Chondrocyte (in vitro differentiated cells): ENCODE measurements around the gene PLEKHG1. TPM values are rescaled to one million over a fixed set of nuclear protein-coding genes. Genes with fewer than 3 reads are reported as not detected.

ENCODE experiments used
- DNase-seq: peaks from one replicate; pipeline ENCODE4 v3.0.0; 2021; ENCODE audit warnings: mixed read lengths, low spot score
- H3K27ac Mint-ChIP-seq: one replicate; pipeline ENCODE4 v1.8.0; 2021; ENCODE audit warnings: mild to moderate bottlenecking, moderate library complexity, mixed read lengths; ENCODE audit not compliant: unreplicated experiment
- H3K27me3 Mint-ChIP-seq: 2 replicates; pipeline ENCODE4 v1.8.0; 2021; ENCODE audit warnings: low read depth, mixed read lengths
- H3K36me3 Mint-ChIP-seq: 2 replicates; pipeline ENCODE4 v1.8.0; 2021; ENCODE audit warnings: low read depth, mixed read lengths
- H3K4me1 Mint-ChIP-seq: 2 replicates; pipeline ENCODE4 v1.8.0; 2021; ENCODE audit warnings: low read depth, mild to moderate bottlenecking, mixed read lengths
- H3K4me3 Mint-ChIP-seq: one replicate; pipeline ENCODE4 v1.8.0; 2021; ENCODE audit warnings: mild to moderate bottlenecking, moderate library complexity, mixed read lengths; ENCODE audit not compliant: unreplicated experiment
- H3K9me3 Mint-ChIP-seq: 2 replicates; pipeline ENCODE4 v1.8.0; 2021; ENCODE audit warnings: low read depth, mixed read lengths
- total RNA-seq: library from RNA; stranded (reverse); gene quantifications from 3 replicates; pipeline ENCODE4 v1.2.1, GENCODE V29; 2021
- TF ChIP-seq, protein P1 (sequence below): fragments of 200-600 bp; sonication (generic); IDR thresholded peaks from 2 replicates; pipeline ENCODE4 v1.5.0; 2021; ENCODE audit warnings: antibody characterized with exemption, mild to moderate bottlenecking, moderate library complexity

PLEKHG1 gene
- total RNA-seq, 1 donor from 2014 or later = 1.8 TPM

DNA sequence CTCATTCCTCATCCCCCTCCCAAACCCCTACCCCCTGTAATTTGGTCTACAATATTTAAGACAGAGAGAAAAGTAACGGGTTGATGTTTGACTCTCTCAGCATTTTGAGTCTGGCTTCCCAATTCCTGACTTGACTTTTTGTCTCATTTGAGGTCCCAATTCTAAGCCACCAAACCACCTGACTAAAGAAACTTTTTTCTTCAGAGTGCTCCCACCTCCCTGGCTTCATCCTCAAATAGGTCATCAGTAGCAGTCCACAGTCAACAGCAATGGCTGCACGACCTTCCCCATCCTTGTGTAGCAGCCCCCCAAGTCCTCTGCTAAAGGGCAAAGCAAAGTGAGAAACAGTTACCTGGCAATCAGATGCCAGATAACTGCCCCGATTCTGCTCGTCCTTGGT is 1.8 kb downstream of the PLEKHG1 start:
- Mint-ChIP-seq H3K4me1 (peaks cover 15% of the 10 kb centered on the region), H3K4me3 (no peak overlapping the region), H3K27ac (no peak overlapping the region), H3K9me3 (no peaks in the 10 kb centered on the region), H3K27me3 (peaks cover 18% of the 10 kb centered on the region), H3K36me3 (no peaks in the 10 kb centered on the region)
- DNase-seq = no peak
- TF ChIP-seq, protein P1, sequence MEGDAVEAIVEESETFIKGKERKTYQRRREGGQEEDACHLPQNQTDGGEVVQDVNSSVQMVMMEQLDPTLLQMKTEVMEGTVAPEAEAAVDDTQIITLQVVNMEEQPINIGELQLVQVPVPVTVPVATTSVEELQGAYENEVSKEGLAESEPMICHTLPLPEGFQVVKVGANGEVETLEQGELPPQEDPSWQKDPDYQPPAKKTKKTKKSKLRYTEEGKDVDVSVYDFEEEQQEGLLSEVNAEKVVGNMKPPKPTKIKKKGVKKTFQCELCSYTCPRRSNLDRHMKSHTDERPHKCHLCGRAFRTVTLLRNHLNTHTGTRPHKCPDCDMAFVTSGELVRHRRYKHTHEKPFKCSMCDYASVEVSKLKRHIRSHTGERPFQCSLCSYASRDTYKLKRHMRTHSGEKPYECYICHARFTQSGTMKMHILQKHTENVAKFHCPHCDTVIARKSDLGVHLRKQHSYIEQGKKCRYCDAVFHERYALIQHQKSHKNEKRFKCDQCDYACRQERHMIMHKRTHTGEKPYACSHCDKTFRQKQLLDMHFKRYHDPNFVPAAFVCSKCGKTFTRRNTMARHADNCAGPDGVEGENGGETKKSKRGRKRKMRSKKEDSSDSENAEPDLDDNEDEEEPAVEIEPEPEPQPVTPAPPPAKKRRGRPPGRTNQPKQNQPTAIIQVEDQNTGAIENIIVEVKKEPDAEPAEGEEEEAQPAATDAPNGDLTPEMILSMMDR = no peak

GRCh38 chr6:150603176-150603575 is 3.5 kb downstream of the PLEKHG1 start:
- Mint-ChIP-seq H3K27ac (no peak overlapping the region), H3K27me3 (peaks cover 18% of the 10 kb centered on the region), H3K36me3 (no peaks in the 10 kb centered on the region), H3K4me3 (no peak overlapping the region), H3K4me1 (peaks cover 19% of the 10 kb centered on the region), H3K9me3 (no peaks in the 10 kb centered on the region)
- no peak for DNase-seq
- TF ChIP-seq, protein P1 = no peak

GRCh38 chr6:150604467-150604866 is 4.8 kb downstream of the PLEKHG1 start:
- peaks cover 22% of the 10 kb centered on the region for H3K27me3 Mint-ChIP-seq
- H3K36me3 Mint-ChIP-seq = no peaks in the 10 kb centered on the region
- peaks cover 15% of the 10 kb centered on the region for H3K4me1 Mint-ChIP-seq
- no peak for DNase-seq
- no peaks in the 10 kb centered on the region for H3K9me3 Mint-ChIP-seq
- TF ChIP-seq, protein P1 = no peak
- H3K27ac Mint-ChIP-seq = no peak overlapping the region
- H3K4me3 Mint-ChIP-seq = no peak overlapping the region

GRCh38 chr6:150605333-150605732 is 5.6 kb downstream of the PLEKHG1 start:
- DNase-seq = no peak
- TF ChIP-seq, protein P1 = no peak
- no peak overlapping the region for H3K4me3 Mint-ChIP-seq
- peaks cover 13% of the 10 kb centered on the region for H3K4me1 Mint-ChIP-seq
- H3K9me3 Mint-ChIP-seq = no peaks in the 10 kb centered on the region
- H3K27me3 Mint-ChIP-seq = peaks cover 24% of the 10 kb centered on the region
- H3K27ac Mint-ChIP-seq = no peak overlapping the region
- H3K36me3 Mint-ChIP-seq = no peaks in the 10 kb centered on the region

GRCh38 chr6:150606168-150606591 is 6.5 kb downstream of the PLEKHG1 start:
- Mint-ChIP-seq H3K4me3 (no peak overlapping the region), H3K27ac (peak overlapping the region; percentile 15), H3K27me3 (peaks cover 17% of the 10 kb centered on the region), H3K36me3 (no peaks in the 10 kb centered on the region), H3K9me3 (no peaks in the 10 kb centered on the region), H3K4me1 (peaks cover 7% of the 10 kb centered on the region)
- TF ChIP-seq, protein P1 = no peak
- no peak for DNase-seq
